ENCODE data around the gene ABCC8.

ABCC8 gene

DNA sequence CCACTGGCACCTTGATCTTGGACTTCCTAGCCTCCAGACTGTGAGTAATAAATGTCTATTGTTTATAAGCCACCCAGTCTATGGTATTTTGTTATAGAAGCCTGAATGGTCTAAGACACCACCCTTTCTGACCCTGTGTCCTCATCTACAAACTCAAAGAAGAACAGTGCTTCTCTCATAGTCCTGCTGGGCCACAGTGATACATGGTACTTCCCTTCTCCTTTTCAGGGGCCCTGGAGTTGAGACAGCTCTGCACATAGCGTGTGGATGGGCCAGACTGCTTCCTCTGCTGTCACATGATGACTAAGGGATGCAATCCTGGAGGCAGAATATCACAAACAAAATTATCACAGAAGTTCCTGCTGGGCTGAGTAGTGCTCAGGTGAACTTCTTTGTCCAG, 93.2 kb downstream of the ABCC8 start:
- no peak for DNase-seq

DNA sequence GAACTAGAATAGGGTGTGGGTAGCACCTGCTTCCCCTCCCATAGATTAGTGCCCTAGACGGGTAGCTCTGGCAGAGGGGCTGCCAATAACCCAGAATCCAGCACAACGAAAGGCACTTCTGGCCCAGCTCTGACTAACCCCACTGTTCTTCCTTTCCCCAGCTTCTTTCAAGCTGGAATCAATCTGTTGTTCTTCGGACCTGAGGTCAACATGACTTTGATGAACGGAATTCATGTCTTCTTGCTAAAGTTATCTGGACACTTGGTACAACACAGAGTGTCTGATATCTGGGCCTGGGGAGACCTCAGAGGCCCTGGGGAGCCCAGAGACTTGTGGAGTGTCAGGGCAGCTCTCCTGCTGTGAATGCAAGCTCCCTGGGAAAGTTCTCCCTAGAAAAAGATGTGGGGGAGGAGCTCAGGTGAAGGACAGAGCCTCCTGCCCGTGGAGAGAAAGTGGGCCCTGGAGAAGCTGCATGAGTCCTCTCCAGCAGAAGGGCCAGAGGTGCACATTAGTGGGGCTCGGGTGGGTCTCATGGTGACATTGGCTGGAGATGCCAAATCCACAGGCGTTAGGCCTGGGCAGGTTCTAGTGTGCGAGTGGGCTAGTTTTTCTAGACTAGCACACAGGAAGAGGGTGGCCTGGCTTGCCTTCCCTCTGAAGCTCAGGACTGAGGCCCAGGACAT, 94.5 kb downstream of the ABCC8 start:
- no peak for DNase-seq

DNA sequence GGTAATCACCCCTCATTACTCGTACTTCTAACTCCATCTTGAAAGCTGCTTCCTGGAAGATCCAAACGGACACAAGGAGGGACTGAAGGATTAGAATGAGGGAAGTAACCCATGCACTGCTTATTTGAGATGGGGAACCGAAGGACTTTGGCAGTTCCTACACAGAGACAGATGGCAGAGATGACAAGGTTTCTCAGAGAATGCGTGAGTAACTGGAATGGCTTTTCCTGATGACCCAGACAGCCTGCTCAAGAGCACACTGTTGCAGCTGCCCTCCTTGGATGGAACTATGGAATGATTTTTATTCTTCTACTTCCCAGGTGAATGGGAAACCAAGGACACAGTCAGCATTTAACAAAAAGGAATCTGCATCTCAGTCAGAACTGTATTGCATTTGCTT, 95.5 kb downstream of the ABCC8 start:
- DNase-seq, result no peak

DNA sequence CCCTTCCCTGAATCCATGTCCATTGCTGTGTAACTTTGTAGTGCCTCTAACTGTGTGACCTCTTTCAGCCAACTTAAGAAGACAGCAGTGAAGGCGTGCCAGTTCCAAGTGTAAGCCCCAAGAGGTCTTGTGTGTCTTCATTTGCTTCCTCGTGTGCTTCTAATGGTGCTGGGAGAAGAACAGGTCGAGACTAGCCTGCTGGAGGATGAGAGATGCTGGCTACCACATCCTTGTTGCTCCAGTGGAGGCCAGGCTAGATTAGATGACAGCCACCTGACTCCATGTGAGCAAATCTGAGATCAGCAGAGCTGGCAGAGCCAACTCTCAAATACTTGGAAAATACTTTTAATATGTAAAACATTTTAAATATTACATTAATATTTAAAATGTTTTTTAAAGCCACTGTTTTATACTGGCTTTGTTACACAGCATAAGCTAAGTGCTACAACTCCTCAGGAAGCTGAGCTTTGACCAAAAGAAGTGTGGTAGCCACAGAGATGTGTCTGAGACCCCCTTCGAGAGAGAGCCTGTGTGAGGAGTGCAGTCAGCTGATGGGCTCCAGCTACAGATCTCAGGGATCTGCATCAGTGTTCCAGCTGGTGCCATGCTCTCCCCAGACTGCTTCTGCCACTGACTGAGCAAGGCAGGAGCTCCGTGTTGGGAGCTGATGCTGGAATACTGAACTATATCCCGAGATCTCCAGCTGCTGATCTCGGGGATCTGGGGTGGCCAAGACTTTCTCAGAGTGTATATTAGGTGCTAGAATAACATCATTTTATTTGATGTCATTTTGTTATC, 97.1 kb downstream of the ABCC8 start:
- DNase-seq, result no peak

DNA sequence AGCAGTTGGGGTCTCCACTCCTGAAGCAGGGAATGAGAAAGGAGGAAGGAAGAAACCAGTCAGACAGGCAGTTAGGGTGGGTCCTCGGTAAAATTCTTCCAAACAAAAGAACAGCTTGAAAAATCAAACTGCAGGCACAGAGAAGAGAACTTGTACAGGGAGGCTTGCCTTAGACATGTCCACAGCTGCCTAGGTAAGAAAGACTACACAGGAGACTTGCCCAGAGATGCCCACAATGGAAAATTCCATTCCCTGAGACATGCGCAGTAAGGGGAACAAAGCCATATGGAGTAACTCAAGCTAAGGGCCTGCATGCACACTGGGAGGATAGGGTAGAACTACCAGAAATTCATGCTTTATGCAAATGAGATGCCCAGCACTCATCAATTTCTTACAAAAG, 98.0 kb downstream of the ABCC8 start:
- DNase-seq, result no peak

DNA sequence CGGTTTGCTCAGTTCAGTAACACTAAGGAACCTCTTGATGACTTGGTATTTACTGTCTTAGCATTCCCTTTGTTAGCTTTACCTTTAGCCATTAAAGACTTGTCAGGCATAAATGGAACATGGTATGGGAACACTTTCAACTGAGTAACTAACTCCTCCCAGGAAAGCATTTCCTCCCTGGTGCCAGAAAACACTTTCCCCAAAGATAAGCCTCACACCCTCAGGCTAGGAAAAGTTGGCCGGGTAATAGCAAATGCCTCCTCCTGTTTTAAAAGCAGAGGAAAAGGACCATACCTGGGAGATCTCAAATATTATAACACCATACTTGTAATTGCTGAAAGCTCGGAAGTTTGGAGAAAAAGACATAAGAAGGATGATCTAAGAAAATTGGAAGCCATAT, 100.2 kb downstream of the ABCC8 start:
- DNase-seq, result no peak

DNA sequence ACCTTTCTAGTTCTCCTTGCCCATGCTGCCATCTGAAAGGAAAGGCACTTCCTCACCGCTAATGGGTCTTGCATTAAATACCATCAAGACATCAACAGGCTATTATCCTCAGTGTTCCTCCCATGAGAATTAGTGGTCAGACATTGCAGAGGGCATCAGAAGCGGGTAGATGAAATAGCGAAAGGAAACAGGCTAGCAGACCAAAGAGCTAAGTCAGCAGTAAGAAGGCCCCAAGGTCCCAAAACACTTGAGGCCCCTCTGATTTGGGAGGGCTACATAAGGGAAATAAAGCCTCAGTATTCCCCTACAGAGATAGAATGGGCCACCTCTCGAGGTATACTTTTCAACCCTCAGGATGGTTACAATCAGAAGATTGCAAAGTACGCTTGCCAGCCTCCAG, 101.1 kb downstream of the ABCC8 start:
- DNase-seq, result no peak

DNA sequence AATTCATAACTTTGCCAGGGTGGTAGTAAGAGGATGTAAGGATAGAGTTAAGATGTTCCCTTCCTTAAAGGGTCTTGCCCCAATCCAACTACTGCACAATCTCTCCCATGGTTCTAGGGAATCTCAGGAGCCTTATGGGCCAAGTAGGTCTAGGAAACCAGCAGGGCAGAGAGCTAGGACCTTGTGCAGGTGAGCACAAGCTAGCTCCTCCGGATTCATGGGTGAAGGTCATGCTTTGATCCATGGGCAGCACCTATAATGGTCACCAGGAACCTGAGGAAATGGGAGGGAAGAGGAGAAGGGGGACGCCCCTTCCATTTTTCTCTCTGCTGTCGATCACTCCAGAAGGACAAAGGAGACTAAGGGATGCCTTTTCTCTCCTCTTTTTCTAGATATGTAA, 105.0 kb downstream of the ABCC8 start:
- no peak for DNase-seq

DNA sequence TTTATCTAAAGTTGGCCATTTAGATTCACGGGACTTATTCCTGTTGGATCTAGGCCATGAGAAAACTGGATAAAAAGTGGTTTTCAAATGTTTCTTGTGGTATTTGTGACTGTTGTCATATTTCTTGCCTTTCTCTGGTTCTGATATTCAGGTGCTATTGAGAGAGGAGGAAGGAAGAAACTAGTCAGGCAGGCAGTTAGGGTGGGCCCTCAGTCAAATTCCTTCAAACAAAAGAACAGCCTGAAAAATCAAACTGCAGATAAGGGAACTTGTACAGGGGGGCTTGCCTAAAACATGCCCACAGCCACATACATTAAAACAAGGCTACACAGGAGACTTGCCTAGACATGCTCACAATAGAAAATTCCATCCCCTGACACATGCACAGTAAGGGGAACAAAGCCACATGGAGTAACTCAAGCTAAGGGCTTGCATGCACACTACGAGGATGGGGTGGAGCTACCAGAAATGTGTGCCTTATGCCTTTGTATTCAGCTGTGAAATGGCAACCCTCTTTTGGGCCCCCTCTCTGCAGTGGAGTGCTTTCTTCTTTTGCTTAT, 106.9 kb downstream of the ABCC8 start:
- no peak for DNase-seq

DNA sequence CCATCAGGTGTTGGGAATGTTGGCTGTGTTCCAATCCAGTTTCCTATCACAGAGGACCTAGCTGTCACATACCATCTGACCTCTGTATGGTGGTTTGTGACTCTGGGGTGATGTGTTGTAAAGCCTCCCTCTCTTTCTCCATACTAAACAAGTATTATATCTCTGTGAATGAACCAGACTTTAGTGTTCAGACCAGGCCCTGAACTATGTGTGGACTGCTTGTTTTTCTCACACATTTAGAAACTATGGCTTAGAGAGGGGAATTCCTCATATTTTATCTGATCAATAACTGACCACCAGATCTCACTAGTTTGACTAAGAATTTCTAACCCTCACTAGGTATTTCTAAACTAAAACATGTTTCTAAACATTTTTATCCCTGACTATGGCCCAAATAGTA, 107.6 kb downstream of the ABCC8 start:
- DNase-seq, result no peak

DNA sequence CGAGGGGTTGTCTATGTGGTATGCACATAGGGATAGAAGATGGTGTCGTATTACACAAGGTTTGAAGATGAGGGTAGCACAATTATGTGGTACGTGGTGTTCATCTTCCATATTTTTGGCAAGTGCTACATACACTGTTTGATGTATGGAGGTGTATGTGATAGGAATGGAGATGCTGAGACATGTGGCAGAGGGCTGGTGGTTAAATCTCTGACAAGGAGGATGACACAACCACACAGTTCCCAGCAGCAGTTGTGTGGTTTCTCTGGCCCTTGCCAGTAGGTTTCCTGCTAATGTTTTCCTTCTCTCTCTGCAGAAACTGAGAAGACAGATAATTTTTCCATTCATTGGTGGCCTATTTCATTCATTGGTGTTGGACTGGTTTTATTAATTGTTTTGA, 108.1 kb downstream of the ABCC8 start:
- no peak for DNase-seq

DNA sequence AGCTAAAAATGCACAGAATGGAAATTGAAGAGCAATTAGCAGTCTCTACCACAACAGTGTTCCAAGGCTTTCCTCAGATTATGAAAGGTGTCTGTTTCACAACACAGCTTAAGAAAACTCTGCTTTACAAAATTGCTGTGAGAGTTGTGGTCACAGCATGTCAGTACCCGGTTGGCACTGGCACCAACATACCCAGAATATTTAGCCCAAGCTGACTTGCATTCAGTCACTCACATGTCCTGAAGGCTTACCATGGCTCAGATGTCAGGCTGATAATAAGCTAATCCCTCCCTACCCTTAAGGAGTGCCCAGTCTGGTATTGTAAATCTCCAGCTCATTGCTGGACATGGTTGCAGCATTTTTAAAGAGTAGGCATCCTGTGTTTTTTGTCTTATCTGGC, 110.2 kb downstream of the ABCC8 start:
- no peak for DNase-seq

DNA sequence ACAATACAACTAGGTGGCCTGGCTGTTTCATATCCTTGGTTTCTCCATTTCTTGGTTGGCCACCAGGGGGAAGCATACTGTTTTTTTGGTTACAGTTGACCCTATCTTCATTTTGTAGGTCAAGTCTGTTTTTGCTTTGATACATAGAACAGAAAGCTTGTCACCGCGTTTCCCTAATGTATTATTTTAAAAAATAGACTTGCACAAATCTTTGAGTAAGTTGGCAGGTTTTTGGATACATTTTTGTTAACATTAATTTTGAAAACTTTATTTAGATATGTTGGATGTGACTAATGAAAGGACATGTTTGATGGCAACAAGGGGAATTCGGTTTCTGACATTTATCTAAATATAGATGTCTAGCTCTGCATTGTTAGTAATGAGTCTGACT, 122.0 kb downstream of the ABCC8 start:
- peak; percentile 19 for DNase-seq

DNA sequence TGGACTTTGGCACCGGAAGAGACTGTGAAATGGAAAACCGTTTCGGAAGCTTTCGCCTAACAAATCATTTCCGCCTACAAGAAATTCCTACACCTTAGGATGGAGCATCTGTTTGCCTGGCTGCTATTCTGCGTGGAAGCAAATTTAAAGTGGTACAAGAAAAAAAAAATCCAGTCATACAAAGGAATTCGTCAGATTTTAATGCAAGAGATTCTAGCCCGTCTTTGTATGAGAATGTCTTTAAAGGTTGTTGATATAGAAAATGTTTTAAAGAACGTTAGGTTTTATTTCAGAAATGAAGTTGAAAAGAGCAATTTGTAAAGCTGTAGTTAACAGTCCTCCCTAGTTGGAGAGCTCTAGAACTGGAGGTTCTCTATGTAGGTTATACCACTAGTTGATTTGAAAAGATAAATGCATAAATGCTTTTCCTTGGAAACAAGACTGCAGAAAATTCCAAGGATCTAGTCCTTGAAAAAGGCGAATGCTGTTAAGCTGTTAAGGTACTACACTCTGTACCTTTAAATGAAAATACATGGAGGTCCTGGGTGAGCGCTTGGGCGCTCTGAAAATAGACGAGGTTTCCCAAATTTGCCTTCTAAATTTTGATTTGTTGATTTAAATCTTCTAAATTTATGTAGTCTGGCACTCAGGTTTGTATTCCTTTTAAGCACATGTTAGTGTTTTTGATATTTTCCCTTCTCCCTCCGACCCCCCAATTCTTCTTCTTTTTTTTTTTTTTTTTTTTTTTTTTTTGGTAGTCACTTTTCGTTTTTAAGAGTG, 122.6 kb downstream of the ABCC8 start:
- no peak for DNase-seq

DNA sequence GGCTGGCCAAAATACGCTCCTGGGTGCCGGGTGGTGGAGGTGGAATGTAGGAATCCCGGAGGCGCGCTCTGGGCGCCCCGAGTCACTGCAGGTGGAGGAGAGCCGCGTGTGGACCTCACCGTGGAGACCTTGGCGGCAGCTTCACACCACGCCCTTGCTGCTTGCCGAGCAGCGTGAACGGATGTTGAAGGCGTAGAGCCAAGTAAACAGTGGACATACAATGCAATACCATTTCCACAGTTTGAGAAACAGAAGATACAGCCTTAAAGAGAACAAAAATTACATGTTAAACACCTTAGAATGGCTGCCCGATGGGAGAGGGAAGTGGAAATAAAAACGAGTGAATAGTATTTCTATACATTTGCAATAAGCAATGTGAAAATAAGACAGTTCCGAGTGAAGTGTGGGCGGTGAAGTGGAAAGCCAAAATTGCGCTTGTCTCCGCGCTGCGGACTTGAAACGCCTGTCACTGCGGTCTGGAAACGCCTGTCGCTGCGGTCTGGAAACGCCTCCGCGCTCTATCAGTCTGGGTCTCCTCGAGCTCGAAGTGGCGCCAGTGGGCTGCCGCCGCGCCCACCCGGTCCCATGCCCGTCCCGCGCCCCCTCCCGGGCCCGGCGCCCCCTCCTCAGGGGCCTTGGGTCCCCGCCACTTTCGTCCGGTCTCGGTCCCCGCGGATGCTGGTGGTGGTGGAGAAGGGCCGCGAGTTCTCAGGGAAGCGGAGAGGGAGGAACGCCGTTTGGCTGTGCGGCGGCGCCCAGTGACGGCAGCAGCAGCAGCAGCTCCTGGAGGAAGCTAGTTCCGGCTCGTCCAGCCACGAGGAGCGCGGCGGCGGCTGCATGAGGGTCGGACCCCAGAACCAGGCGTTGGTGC, 123.5 kb downstream of the ABCC8 start:
- peak; percentile 38 for DNase-seq

DNA sequence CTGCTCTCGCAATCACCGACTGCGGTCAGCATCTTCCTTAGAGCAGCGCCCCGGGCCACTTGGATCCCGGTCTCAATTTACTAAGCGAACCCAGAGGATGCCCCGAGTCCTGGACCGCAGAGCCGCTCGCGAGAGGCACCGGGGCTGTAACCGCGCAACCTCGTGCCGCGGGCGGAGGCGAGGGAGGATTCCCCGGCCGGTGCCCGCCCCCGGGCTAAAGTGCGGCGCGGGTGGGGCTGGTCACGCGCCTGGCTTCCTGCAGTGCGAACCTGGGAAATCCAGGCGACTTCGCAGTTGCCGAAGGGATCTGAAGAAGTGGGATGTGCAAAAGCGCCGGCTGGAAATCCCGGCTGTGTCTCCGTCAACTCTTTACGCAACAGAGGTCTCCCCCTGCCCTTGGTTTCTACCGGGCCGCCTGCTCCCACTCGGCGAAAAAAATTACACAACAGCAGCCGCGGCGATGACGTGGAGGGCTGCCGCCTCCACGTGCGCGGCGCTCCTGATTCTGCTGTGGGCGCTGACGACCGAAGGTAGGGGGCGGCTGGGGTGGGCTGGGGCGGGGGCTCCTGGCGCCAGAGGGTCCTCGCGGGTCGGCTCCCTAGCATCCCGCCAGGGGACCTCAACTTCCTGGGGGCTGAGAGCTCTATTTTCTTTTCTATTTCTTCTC, 125.0 kb downstream of the ABCC8 start, which contains the start of gene NCR3LG1:
NCR3LG1 (plus strand) TSS at position 291 of the 667 bp plus-strand sequence; CDS start at position 461, 170 bp downstream.
- DNase-seq, result peak; percentile 45

DNA sequence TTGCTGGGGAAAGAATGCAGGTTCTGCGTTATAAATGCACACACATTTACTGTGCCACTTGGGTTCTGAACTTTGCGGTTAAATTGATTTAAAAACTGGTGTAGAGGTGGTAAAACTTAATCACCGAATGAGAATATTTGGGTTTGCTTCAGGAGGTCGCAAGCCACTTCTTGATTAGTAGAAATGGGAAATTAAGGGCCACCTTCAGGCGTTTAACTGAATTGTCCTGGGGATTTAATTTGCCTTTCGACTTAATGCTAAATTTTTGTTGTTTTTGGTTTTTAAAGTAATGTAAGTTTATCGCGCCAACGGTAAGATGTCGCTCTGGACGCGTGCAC, 125.5 kb downstream of the ABCC8 start:
- DNase-seq, result no peak

DNA sequence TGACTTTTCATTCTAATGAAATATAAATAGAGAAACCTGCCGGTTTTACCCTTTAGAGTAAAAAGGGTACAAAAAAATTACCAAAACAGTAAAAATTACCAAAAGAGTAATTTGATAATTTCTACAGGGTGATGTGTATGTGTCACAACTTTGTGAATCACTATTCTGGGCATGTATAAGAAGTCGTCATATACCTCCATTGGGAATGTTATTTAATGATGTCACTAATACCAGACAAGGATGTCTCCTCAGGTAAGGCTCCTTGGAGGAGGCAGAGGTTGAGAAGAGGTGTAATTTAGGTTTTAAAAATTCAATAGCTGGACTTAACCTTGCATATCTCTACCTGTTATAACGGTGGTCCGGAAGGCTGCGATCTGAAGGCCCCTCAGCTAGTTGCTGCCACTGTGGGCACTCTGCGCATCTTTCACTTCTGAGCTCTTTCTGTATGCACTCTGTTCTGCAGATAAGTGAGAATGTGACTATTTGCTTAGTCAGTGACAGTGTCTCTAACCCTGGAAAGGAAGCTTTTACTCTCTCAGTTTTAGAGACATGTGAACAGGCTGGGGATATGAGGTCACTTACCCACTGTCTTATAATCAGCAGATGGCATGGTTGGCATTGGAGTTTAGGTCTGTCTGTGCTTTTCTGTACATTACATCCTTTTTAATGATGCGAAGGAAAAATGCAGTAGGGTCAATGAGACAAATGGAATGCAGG, 126.0 kb downstream of the ABCC8 start:
- DNase-seq, result no peak

DNA sequence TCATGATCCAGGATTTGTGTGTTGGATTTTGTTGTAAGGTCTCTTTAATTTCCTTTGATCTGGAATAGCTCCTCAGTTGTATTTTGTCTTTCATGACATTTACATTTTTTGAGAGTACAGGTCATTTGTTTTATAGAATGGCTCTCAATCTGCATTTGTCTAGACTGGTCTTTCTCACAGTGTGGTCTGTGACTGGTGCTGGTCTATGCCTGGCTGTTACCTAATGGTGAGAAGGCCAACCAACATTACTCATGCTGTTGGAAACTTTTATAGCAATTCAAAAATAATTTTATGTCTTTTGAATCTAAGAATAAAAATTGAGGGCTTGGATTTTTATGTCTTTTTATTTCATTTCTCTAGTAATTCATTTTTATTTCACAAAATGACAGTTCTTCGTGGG, 129.0 kb downstream of the ABCC8 start:
- DNase-seq, result no peak

DNA sequence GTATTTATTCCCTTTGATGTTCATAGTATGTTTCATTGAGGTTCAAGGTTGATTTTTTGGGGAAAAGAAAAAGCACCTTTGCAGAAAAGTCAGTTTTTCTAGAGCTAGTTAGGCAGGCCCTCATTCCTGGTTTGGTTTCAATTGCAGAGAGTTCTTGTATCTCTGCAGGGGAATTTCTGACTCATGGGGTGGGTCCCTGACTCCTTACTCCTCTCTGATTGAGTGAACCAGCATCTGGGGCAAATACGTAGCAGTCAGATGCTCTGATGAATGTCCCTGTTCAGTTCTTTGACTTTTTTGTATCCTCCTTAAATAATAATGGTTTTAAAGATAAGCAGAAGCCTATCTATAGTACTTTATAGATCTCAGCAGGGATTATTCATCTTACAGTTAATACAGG, 132.7 kb downstream of the ABCC8 start:
- DNase-seq, result no peak

DNA sequence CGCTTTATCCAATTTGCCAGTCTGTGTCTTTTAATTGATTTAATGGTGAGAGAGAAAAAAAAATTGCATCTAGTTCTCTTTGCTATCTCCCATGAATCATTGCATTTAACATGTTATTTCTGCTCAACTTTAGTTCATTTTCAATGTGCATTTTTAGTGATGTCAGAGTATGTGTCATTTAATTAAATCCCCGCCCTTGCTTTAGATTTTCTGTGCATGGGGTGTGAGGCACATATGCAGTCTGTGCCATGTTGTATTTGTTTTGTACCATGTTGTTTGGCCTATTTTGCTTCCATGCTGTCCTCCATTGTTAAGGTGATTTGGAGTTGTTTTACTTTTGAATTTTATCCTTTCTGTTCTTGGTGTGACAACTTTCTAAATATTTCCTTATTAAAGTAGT, 133.4 kb downstream of the ABCC8 start:
- DNase-seq, result no peak

All from DMS79 (cell line).